ENCODE results near the gene CHPT1.

CHPT1 gene

DNA sequence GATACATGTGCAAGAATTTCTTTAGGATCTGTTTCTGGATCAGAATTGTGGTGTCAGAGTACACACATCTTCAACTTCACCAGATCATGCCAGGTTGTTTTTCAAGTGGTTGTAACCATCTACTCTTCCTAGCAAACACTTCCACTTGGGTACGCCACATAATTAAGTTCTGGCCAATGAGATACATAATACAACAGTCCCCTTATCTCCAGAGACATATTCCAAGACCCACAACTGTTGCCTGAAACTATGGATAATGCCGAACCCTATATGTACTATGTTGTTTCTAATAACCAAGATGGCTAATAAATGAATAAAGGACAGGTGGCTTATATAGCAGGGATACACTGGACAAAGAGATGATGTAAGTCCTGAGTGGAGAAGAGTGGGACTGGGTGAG lies 2.5 kb upstream of the CHPT1 start:
- Mint-ChIP-seq H3K27ac (no peak overlapping the region), H3K4me1 (ENCODE audit: low read depth) (peaks cover 16% of the 10 kb centered on the region), H3K4me3 (no peak overlapping the region)

DNA sequence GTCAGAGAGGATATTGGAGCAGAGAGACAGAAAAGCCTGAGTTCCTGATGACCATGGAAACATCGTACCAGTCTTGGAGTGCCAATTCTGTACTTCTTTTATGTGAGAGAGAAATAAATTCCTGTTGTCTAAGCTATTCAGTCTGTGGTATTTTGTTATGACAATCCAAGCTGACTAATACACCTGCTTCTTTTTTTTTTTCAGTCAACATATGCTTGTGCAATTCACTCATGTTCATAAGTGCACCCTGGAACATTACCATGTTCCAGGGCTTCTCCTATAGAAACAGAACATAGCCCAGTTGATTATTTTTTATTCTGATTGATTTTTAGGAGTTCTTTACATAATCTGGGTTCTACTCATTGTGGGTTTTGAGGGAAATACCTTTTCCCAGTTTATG lies 1.7 kb upstream of the CHPT1 start:
- DNase-seq (ENCODE audit: low spot score) = no peak
- H3K27ac Mint-ChIP-seq = no peak overlapping the region

More for the DNA sequence above, 2.5 kb upstream of the CHPT1 start:
- Mint-ChIP-seq H3K27me3 (ENCODE audit: low read depth) (peaks cover 5% of the 10 kb centered on the region), H3K9me3 (no peaks in the 10 kb centered on the region), H3K36me3 (ENCODE audit: low read depth) (no peaks in the 10 kb centered on the region)
- no peak for DNase-seq (ENCODE audit: low spot score)

DNA sequence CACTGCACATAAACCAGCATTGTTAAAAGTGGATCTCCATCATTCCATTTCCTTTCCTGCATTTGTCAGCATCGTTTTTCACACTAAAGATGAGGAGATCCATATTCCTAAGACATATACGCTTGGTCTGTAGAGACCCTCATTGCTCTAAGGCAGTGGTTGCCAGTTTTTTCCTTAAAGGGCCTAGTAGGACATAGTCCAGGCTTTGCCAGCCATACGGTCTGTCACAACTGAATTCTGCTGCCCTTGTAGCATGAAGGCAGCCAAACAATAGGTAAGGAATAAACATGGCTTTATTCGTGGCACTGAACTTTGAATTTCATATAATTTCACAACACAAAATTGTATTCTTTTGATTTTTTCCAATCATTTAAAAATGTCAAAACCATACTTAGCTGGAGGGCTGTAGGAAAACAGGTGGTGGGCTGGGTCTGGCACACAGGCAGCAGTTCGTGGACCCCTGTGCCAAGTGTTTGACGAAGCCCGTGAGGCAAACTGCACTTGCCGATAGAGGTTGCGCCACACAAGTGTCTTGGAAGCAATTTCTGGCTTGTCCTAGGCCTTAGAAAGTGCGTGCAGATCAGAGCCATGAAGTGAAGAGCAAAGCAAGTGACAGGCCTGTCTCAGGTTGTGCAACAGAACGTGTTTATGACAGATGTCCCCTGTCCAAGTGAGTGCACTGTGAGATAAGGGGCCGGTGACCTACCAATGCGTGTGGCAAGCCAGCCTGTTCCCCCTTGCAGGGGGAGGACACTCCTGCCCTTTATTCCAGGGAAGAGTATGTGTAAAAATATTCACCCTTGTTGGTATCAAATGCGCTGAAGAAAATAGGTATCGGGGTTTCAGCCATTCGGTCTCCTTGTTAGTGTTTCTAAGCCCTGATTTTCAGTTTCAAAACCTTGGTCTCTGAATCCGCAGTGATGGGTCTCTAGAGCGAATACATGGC lies 916 bp upstream of the CHPT1 start:
- no peak for DNase-seq (ENCODE audit: low spot score)
- Mint-ChIP-seq H3K36me3 (ENCODE audit: low read depth) (no peaks in the 10 kb centered on the region), H3K27ac (peak overlapping the region; percentile 62), H3K27me3 (ENCODE audit: low read depth) (peaks cover 8% of the 10 kb centered on the region), H3K9me3 (no peaks in the 10 kb centered on the region), H3K4me1 (ENCODE audit: low read depth) (peaks cover 24% of the 10 kb centered on the region), H3K4me3 (peak overlapping the region; percentile 85)

More for the DNA sequence above, 1.7 kb upstream of the CHPT1 start:
- Mint-ChIP-seq H3K9me3 (no peaks in the 10 kb centered on the region), H3K4me1 (ENCODE audit: low read depth) (peaks cover 22% of the 10 kb centered on the region), H3K27me3 (ENCODE audit: low read depth) (peaks cover 5% of the 10 kb centered on the region), H3K36me3 (ENCODE audit: low read depth) (no peaks in the 10 kb centered on the region), H3K4me3 (no peak overlapping the region)

DNA sequence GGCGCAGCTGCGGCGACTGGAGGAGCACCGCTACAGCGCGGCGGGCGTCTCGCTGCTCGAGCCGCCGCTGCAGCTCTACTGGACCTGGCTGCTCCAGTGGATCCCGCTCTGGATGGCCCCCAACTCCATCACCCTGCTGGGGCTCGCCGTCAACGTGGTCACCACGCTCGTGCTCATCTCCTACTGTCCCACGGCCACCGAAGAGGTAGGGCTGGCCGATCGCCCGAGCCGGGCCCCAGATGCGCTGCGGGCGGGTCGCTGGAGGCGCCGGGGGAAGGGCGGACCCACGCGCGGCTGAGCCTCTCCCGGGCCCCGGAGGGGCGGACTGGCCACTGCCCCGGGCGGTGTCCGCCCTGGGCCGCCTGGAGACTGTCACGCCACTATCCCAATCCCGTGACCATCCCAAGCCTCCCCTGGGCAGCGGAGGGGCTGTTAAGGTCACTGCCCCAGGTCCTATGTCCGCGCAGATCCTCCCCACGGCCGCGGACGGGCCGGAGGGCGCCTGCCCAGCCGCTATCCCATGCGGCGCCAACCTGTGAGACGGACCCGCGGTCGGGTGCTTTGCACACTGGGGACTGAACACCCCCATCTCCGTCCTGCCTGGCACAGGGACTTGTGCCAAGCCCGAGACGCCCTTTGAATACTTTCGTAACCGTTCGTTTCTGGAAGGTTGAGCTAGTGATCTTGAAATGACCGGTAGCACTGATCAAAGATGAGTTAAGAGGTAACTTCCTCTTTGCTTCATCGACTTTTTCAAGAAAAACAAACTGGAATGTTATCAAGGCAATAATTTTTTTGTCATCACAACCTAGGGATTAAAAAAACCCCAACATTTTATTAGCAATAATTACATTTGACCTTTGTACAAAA lies 725 bp downstream of the CHPT1 start:
- Mint-ChIP-seq H3K27ac (peak overlapping the region; percentile 81), H3K4me3 (peak overlapping the region; percentile 87), H3K4me1 (ENCODE audit: low read depth) (peaks cover 24% of the 10 kb centered on the region), H3K27me3 (ENCODE audit: low read depth) (peaks cover 8% of the 10 kb centered on the region), H3K9me3 (no peaks in the 10 kb centered on the region), H3K36me3 (ENCODE audit: low read depth) (no peaks in the 10 kb centered on the region)
- peak; percentile 13 for DNase-seq (ENCODE audit: low spot score)

DNA sequence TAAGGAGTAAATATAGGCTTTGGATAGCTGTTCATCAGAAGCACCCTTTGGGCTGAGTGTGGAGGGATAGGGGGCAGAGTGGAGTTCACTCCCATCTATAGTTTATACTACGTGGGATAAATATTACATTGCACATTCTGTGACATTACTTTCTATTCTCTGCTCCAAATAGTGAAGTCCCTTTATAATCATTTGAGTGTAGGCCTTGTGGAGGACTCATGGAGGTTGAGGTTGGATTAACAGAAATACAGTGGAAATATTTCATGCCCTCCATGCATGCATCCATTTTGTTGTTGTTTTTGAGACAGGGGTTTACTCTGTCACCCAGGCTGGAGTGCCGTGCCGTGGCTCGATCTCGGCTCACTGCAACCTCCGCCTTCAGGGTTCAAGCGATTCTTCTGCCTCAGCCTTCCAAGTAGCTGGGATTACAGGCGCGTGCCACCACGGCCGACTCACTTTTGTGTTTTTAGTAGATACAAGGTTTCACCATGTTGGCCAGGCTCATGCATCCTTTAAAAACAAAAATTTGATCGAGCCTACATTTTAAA lies 1.4 kb downstream of the CHPT1 start:
- DNase-seq (ENCODE audit: low spot score) = no peak
- Mint-ChIP-seq H3K4me3 (peak overlapping the region; percentile 87), H3K27ac (no peak overlapping the region), H3K27me3 (ENCODE audit: low read depth) (peaks cover 8% of the 10 kb centered on the region), H3K4me1 (ENCODE audit: low read depth) (peaks cover 24% of the 10 kb centered on the region), H3K9me3 (no peaks in the 10 kb centered on the region), H3K36me3 (ENCODE audit: low read depth) (no peaks in the 10 kb centered on the region)

DNA sequence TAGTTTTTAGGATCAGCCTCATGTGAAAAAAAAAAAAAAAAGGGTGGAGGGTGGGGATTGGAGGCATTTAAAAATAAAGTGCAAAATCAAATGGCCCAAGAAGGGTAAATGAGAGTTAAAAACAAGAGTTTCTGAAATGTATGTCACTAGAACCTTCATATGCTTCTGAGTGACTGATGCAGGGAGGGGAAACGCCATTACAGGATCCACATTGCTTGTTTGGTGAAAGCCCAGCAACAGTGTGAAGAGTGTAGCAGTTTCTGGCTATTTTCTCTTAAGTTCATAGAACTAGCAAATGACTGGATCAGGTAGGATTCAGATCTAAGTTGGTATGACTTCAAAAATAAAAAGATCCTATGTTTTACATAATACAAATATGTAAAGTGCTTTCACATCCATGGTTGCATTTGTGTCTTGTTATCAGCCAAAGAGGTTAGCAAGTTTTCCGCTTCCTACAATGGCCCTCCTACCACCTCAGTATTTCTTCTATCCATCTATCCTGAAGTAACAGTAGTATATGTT lies 2.9 kb downstream of the CHPT1 start:
- DNase-seq (ENCODE audit: low spot score) = no peak
- Mint-ChIP-seq H3K9me3 (no peaks in the 10 kb centered on the region), H3K36me3 (ENCODE audit: low read depth) (no peaks in the 10 kb centered on the region), H3K27me3 (ENCODE audit: low read depth) (peaks cover 8% of the 10 kb centered on the region), H3K4me3 (no peak overlapping the region), H3K27ac (no peak overlapping the region), H3K4me1 (ENCODE audit: low read depth) (peaks cover 24% of the 10 kb centered on the region)

DNA sequence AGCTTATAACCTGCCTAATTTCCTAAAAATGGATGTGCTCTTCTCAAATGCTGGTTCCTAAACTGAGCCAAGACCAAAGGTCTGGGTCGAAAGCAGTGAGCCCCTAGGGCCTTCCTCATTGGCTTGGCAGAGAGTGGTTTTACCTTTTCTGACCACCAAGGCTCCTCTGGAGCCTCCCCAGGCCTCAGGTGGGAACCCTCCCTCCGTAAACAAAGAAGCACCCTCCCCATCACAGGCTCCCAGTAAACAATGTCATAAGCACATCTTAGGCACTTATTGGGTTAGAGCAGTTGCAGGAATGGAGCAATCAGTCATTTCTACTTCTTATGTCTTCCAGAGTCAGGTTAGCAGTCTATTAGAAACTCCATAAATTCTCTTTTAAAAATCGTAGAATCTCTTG lies 6.0 kb downstream of the CHPT1 start:
- peaks cover 15% of the 10 kb centered on the region for H3K4me1 Mint-ChIP-seq (ENCODE audit: low read depth)
- no peaks in the 10 kb centered on the region for H3K9me3 Mint-ChIP-seq
- no peak overlapping the region for H3K4me3 Mint-ChIP-seq
- H3K27ac Mint-ChIP-seq = no peak overlapping the region
- no peaks in the 10 kb centered on the region for H3K36me3 Mint-ChIP-seq (ENCODE audit: low read depth)
- peaks cover 5% of the 10 kb centered on the region for H3K27me3 Mint-ChIP-seq (ENCODE audit: low read depth)
- DNase-seq (ENCODE audit: low spot score) = no peak

DNA sequence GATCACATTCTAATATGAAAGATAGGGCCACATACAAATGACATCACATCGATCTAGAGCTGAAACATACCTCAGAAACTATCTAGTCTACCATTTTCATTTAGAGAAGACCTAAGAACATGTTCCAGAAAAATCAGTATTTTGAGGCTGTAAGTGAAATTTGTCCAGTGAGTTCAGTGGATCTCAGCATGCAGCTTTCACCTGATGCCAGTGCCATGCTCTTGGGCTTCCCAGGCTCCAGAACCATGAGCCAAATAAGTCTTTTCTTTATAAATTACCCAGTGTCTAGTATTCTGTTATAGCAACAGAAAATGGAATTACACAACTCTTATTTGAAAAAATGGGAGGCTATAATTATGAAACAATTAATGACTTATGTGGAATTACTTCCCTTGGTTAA lies 9.0 kb downstream of the CHPT1 start:
- H3K27me3 Mint-ChIP-seq (ENCODE audit: low read depth) = no peaks in the 10 kb centered on the region
- DNase-seq (ENCODE audit: low spot score) = no peak
- H3K4me3 Mint-ChIP-seq = no peak overlapping the region
- no peaks in the 10 kb centered on the region for H3K36me3 Mint-ChIP-seq (ENCODE audit: low read depth)
- no peak overlapping the region for H3K27ac Mint-ChIP-seq
- peaks cover 8% of the 10 kb centered on the region for H3K4me1 Mint-ChIP-seq (ENCODE audit: low read depth)
- no peaks in the 10 kb centered on the region for H3K9me3 Mint-ChIP-seq

DNA sequence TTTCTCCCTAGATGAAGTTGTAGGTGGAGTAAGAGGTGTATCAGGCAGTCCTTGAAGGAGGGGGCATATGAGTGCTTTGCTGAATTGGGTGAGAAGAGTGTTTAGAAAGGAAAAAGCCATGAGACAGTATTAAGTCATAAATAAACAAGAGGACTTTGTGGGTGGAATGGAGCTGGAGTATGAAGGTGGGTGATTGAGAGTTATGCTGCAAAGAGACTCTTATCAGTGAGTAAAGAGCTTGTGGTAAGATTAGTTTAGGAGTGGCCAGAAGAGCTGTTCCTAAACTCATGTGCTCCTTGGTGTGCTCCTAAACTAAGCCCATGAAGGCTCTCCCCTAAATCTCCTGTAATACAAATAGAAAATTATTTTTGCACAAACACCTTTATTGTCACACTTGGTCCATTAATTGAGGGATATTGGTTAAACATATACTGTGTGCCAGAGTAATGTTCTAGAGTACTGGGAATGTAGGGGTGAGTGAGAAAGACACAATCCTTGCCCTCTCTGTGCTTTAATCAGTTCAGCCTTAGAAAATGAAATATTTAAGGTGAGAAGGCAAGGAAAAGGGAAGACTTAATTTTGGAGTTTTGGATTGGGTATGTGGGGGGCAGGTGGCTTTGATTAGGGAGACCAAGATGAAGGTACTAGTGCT lies 9.8 kb downstream of the CHPT1 start:
- H3K27me3 Mint-ChIP-seq (ENCODE audit: low read depth) = peaks cover under 1% of the 10 kb centered on the region
- no peak overlapping the region for H3K27ac Mint-ChIP-seq
- no peaks in the 10 kb centered on the region for H3K9me3 Mint-ChIP-seq
- H3K4me1 Mint-ChIP-seq (ENCODE audit: low read depth) = peaks cover 8% of the 10 kb centered on the region
- H3K36me3 Mint-ChIP-seq (ENCODE audit: low read depth) = no peaks in the 10 kb centered on the region
- no peak overlapping the region for H3K4me3 Mint-ChIP-seq
- DNase-seq (ENCODE audit: low spot score) = no peak

DNA sequence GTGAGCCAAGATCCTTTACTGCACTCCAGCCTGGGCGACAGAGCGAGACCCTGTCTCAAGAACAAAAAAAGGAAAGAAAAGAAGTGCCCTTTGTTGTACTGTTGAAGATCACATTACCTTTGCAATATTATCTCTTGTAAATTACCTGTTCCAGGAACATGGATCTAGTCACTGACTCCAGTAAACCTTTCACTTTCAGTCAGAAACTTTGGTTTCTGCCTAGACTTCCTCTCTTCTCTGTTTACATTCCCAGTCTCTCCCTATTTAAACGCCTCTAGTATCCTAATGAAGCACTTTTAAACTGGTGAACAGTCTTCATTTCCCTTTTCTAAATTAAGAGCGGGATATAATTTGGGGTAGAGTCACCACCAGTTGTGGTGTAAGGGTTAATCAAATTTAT lies 12.8 kb downstream of the CHPT1 start:
- no peak overlapping the region for H3K27ac Mint-ChIP-seq
- no peaks in the 10 kb centered on the region for H3K36me3 Mint-ChIP-seq (ENCODE audit: low read depth)

DNA sequence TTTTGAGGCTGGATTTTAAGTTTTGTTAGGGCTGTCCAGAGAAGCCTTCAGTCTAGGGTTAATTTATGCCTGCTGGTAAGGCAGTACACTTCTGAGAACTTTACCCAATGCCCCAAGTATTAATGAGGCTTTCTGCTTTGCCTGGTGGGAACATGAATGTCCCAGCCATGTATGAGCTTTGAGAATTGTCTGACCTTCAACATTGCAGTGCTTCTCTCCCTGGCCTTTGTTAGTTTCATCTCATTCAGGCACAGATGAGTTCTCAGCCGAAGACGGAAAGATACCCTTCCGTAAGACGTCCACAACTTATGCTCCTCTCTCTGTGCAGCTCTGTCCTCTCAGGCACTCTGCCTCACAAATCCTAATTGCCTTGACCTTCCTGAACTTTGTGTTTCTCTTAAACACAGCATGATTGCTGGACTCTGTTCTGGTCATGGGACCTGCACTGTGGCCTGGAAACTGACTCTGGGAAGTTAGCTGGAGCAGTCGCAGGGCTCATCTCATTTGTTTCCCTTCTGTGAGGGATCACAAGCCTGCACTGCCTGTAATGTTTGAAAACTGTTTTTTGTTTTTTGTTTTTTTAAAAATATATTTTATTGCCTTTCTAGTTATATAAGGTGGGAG lies 15.7 kb downstream of the CHPT1 start:
- H3K4me3 Mint-ChIP-seq = no peak overlapping the region
- peaks cover 3% of the 10 kb centered on the region for H3K27me3 Mint-ChIP-seq (ENCODE audit: low read depth)
- H3K4me1 Mint-ChIP-seq (ENCODE audit: low read depth) = peaks cover 6% of the 10 kb centered on the region
- no peaks in the 10 kb centered on the region for H3K9me3 Mint-ChIP-seq
- no peak for DNase-seq (ENCODE audit: low spot score)
- no peak overlapping the region for H3K27ac Mint-ChIP-seq
- no peaks in the 10 kb centered on the region for H3K36me3 Mint-ChIP-seq (ENCODE audit: low read depth)

More for the DNA sequence above, 12.8 kb downstream of the CHPT1 start:
- DNase-seq (ENCODE audit: low spot score) = no peak
- H3K4me1 Mint-ChIP-seq (ENCODE audit: low read depth) = peaks cover 8% of the 10 kb centered on the region
- no peak overlapping the region for H3K4me3 Mint-ChIP-seq
- H3K27me3 Mint-ChIP-seq (ENCODE audit: low read depth) = peaks cover 3% of the 10 kb centered on the region
- no peaks in the 10 kb centered on the region for H3K9me3 Mint-ChIP-seq

DNA sequence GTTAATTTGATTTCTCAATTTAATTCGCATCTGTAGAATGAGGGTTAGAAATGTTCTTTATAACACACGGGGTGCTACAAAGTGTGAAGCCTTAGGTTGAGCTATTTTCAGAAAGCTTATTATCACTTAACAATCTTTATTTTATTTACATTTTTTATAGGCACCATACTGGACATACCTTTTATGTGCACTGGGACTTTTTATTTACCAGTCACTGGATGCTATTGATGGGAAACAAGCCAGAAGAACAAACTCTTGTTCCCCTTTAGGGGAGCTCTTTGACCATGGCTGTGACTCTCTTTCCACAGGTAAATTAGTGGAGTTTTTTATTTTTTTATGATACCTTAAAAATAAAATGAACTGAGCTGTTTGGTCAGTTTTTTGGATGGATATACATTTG lies 16.5 kb downstream of the CHPT1 start:
- DNase-seq (ENCODE audit: low spot score) = no peak
- H3K4me3 Mint-ChIP-seq = no peak overlapping the region
- no peaks in the 10 kb centered on the region for H3K36me3 Mint-ChIP-seq (ENCODE audit: low read depth)
- H3K4me1 Mint-ChIP-seq (ENCODE audit: low read depth) = peaks cover 6% of the 10 kb centered on the region
- no peak overlapping the region for H3K27ac Mint-ChIP-seq
- H3K9me3 Mint-ChIP-seq = no peaks in the 10 kb centered on the region
- peaks cover 3% of the 10 kb centered on the region for H3K27me3 Mint-ChIP-seq (ENCODE audit: low read depth)

DNA sequence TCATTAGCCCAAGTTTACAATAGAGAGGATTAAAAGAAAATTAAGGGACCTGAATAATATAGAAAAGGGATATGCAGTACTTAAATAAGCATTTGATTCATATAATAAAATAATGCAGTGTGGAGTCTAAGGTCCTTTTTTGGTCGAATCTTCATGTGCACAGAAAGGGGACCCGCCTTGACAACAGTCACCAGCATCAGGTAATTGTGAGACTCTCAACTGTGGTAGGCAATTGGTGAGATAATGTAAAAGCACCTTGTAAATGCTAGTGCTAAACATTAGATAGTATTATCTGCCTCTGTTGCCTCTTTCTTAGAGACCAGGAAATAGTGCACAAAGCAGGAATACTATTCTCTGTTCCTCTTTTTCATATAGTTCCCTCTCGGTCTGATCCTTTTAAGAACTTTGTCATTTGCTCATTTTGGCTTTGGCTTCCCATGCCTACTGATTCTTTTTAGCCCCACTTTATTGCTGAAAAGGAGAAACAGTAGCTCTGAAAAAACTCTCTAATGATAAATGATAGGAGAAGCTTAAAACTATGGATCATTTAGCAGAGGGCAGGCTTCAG lies 17.5 kb downstream of the CHPT1 start:
- Mint-ChIP-seq H3K4me1 (ENCODE audit: low read depth) (peaks cover 2% of the 10 kb centered on the region), H3K36me3 (ENCODE audit: low read depth) (no peaks in the 10 kb centered on the region), H3K9me3 (no peaks in the 10 kb centered on the region), H3K27me3 (ENCODE audit: low read depth) (peaks cover 3% of the 10 kb centered on the region), H3K4me3 (no peak overlapping the region), H3K27ac (no peak overlapping the region)
- no peak for DNase-seq (ENCODE audit: low spot score)
